Activated CD4-positive, alpha-beta T cell treated with anti-CD3 and anti-CD28 coated beads for 36 hours (primary cell): ENCODE results near the gene CEP55. TPM values are rescaled to one million over a fixed set of nuclear protein-coding genes. Genes with fewer than 3 reads are reported as not detected.
"Not testable (repeated sequence)": the region's sequence is repeated elsewhere in the genome, so short reads cannot be mapped to it uniquely, and the experiment has no call there.

ENCODE experiments used
- ATAC-seq: fragments of 200-7000 bp; cut with Tn5 transposase; one replicate; pipeline ENCODE4 v1.10.0; 2021; ENCODE audit warnings: mild to moderate bottlenecking, moderate library complexity
- CTCF ChIA-PET: fragments of 350-600 bp; sonication (Branson Sonifier 250); formaldehyde crosslinking; loops from one replicate; lab custom pipeline; 2021; ENCODE audit warnings: antibody characterized with exemption; lab: Charles Lee
- POLR2A ChIA-PET: fragments of 350-600 bp; sonication (Branson Sonifier 250); formaldehyde crosslinking; loops from one replicate; lab custom pipeline; 2021; ENCODE audit warnings: antibody characterized with exemption, inconsistent platforms; lab: Charles Lee
- DNase-seq: peaks from one replicate; pipeline ENCODE4 v3.0.0-alpha.2; 2020
- H3K27ac Mint-ChIP-seq: one replicate; pipeline ENCODE4 v1.8.0; 2021; ENCODE audit warnings: mixed read lengths
- H3K27me3 Mint-ChIP-seq: one replicate; pipeline ENCODE4 v1.8.0; 2021; ENCODE audit warnings: mixed read lengths
- H3K36me3 Mint-ChIP-seq: one replicate; pipeline ENCODE4 v1.8.0; 2021; ENCODE audit warnings: low read depth, mixed read lengths
- H3K4me1 Mint-ChIP-seq: one replicate; pipeline ENCODE4 v1.8.0; 2021; ENCODE audit warnings: mixed read lengths
- H3K4me3 Mint-ChIP-seq: one replicate; pipeline ENCODE4 v1.8.0; 2021; ENCODE audit warnings: mild to moderate bottlenecking, moderate library complexity, mixed read lengths
- H3K9me3 Mint-ChIP-seq: one replicate; pipeline ENCODE4 v1.8.0; 2021; ENCODE audit warnings: low read depth, mixed read lengths
- intact Hi-C, 2 experiments: fragments of 100-400 bp; cut with DNase I in 1 of 2; cut with micrococcal nuclease in 1 of 2; formaldehyde crosslinking; loops; one replicate each; pipeline versions ENCODE4 v1.14.2 to v1.15.1; 2022 to 2024; cut with DNase I, micrococcal nuclease
- total RNA-seq, 2 experiments: library from RNA; stranded (reverse); gene quantifications; one replicate each; pipeline ENCODE4 v1.2.3, GENCODE V29; 2021

The CEP55 gene
- total RNA-seq, 2 experiments from 2014 or later: 67.8 to 76.0 TPM

- Mint-ChIP-seq H3K27me3 (no peaks in the 10 kb centered on the region), H3K36me3 (peaks cover 35% of the 10 kb centered on the region), H3K4me3 (no peak overlapping the region), H3K9me3 (no peaks in the 10 kb centered on the region), H3K4me1 (peaks cover 29% of the 10 kb centered on the region), H3K27ac (no peak overlapping the region)
- intact Hi-C loops: loop anchor here (1.0 to 5.0 kb wide), 3 partner anchors 14 to 223 kb away; partner anchors contain the start of genes CEP55 (in 1 of the 2) and MYOF (in 1 of the 2)
- POLR2A ChIA-PET: interaction anchor here (0.9 kb wide), 1 partner anchor 27 kb away, joined by 4 read pairs; no protein-coding TSS in a partner anchor
- ATAC-seq: peak; percentile 42
- DNase-seq: no peak
- CTCF ChIA-PET: interaction anchor here (0.9 to 8.7 kb wide), 9 partner anchors 8 to 707 kb away, joined by 3 to 115 read pairs (median 6); partner anchors contain the start of gene MYOF
These were observed 13.4 kb downstream of the CEP55 start for GRCh38 chr10:93509816-93510215.

GRCh38 chr10:93512565-93512964 lies 16.2 kb downstream of the CEP55 start:
- Mint-ChIP-seq H3K27ac (no peak overlapping the region), H3K27me3 (no peaks in the 10 kb centered on the region), H3K36me3 (peaks cover 42% of the 10 kb centered on the region), H3K4me1 (peaks cover 23% of the 10 kb centered on the region), H3K9me3 (no peaks in the 10 kb centered on the region), H3K4me3 (no peak overlapping the region)
- no peak for ATAC-seq
- DNase-seq: no peak
- ChIA-PET POLR2A (no interaction called here), CTCF (interaction anchor here (0.6 to 8.7 kb wide), 9 partner anchors 9 to 621 kb away, joined by 3 to 115 read pairs (median 5); partner anchors contain the start of genes CEP55 and MYOF)
- intact Hi-C loops: loop anchor here in 1 of 2 experiments (5.0 kb wide), 1 partner anchor 225 kb away; no protein-coding TSS in a partner anchor

- Mint-ChIP-seq H3K27me3 (no peaks in the 10 kb centered on the region), H3K27ac (no peak overlapping the region), H3K4me3 (no peak overlapping the region), H3K36me3 (peaks cover 39% of the 10 kb centered on the region), H3K4me1 (peaks cover 20% of the 10 kb centered on the region), H3K9me3 (no peaks in the 10 kb centered on the region)
- POLR2A ChIA-PET: no interaction called here
- intact Hi-C loops: loop anchor here in 1 of 2 experiments (5.0 kb wide), 1 partner anchor 226 kb away; no protein-coding TSS in a partner anchor
- DNase-seq: no peak
- CTCF ChIA-PET: interaction anchor here (0.6 to 8.7 kb wide), 16 partner anchors 8 to 621 kb away, joined by 3 to 115 read pairs (median 4); partner anchors contain the start of genes CEP55 and MYOF
- ATAC-seq: no peak
These were observed 16.7 kb downstream of the CEP55 start for GRCh38 chr10:93513091-93513490.

- Mint-ChIP-seq H3K36me3 (peaks cover 45% of the 10 kb centered on the region), H3K27ac (no peak overlapping the region), H3K4me1 (peaks cover 11% of the 10 kb centered on the region), H3K9me3 (no peaks in the 10 kb centered on the region), H3K4me3 (no peak overlapping the region), H3K27me3 (no peaks in the 10 kb centered on the region)
- intact Hi-C loops: loop anchor here in 1 of 2 experiments (5.0 kb wide), 1 partner anchor 227 kb away; no protein-coding TSS in a partner anchor
- ATAC-seq (no peak), DNase-seq (no peak)
- ChIA-PET POLR2A (no interaction called here), CTCF (interaction anchor here (0.7 to 8.7 kb wide), 4 partner anchors 13 to 155 kb away, joined by 3 to 115 read pairs (median 38); partner anchors contain the start of gene MYOF)
These were observed 18.1 kb downstream of the CEP55 start for GRCh38 chr10:93514521-93514920.

GRCh38 chr10:93515071-93516005 lies 18.9 kb downstream of the CEP55 start:
- intact Hi-C loops: no loop called here
- Mint-ChIP-seq H3K4me3 (no peak overlapping the region), H3K36me3 (peaks cover 50% of the 10 kb centered on the region), H3K9me3 (no peaks in the 10 kb centered on the region), H3K27me3 (no peaks in the 10 kb centered on the region), H3K4me1 (peaks cover 5% of the 10 kb centered on the region), H3K27ac (no peak overlapping the region)
- POLR2A ChIA-PET: no interaction called here
- CTCF ChIA-PET: interaction anchor here (0.6 to 8.7 kb wide), 4 partner anchors 33 to 428 kb away, joined by 3 to 115 read pairs (median 4); partner anchors contain the start of gene MYOF
- ATAC-seq (no peak), DNase-seq (no peak)

- Mint-ChIP-seq H3K27me3 (no peaks in the 10 kb centered on the region), H3K9me3 (no peaks in the 10 kb centered on the region), H3K27ac (no peak overlapping the region), H3K36me3 (peaks cover 53% of the 10 kb centered on the region), H3K4me1 (peaks cover 3% of the 10 kb centered on the region), H3K4me3 (no peak overlapping the region)
- intact Hi-C loops: no loop called here
- ChIA-PET POLR2A (no interaction called here), CTCF (interaction anchor here (0.6 to 8.7 kb wide), 6 partner anchors 24 to 428 kb away, joined by 3 to 115 read pairs (median 4); partner anchors contain the start of gene MYOF)
- DNase-seq: no peak
- no peak for ATAC-seq
These were observed 19.6 kb downstream of the CEP55 start for GRCh38 chr10:93516006-93516380.

- Mint-ChIP-seq H3K27me3 (no peaks in the 10 kb centered on the region), H3K4me1 (no peaks in the 10 kb centered on the region), H3K27ac (no peak overlapping the region), H3K4me3 (no peak overlapping the region), H3K36me3 (peaks cover 69% of the 10 kb centered on the region), H3K9me3 (no peaks in the 10 kb centered on the region)
- ATAC-seq (no peak), DNase-seq (no peak)
- ChIA-PET CTCF (no interaction called here), POLR2A (no interaction called here)
- intact Hi-C loops: no loop called here
These were observed 22.1 kb downstream of the CEP55 start for GRCh38 chr10:93518531-93518930.

GRCh38 chr10:93535293-93535692 lies 38.9 kb downstream of the CEP55 start:
- peaks cover 12% of the 10 kb centered on the region for H3K27me3 Mint-ChIP-seq
- intact Hi-C loops: no loop called here
- H3K27ac Mint-ChIP-seq: no peak overlapping the region
- DNase-seq: no peak
- H3K9me3 Mint-ChIP-seq: no peaks in the 10 kb centered on the region
- no peaks in the 10 kb centered on the region for H3K4me1 Mint-ChIP-seq
- ChIA-PET CTCF (interaction anchor here (0.6 to 0.7 kb wide), 2 partner anchors 22 to 143 kb away, joined by 3 to 4 read pairs; no protein-coding TSS in a partner anchor), POLR2A (no interaction called here)
- H3K36me3 Mint-ChIP-seq: no peaks in the 10 kb centered on the region
- no peak overlapping the region for H3K4me3 Mint-ChIP-seq
- ATAC-seq: no peak

GRCh38 chr10:93540871-93541270 lies 44.5 kb downstream of the CEP55 start:
- POLR2A ChIA-PET, H3K9me3 Mint-ChIP-seq, H3K27ac Mint-ChIP-seq, H3K4me1 Mint-ChIP-seq, H3K36me3 Mint-ChIP-seq, DNase-seq, intact Hi-C loops, ATAC-seq, H3K4me3 Mint-ChIP-seq, CTCF ChIA-PET: not testable (repeated sequence)
- peaks cover 12% of the 10 kb centered on the region for H3K27me3 Mint-ChIP-seq

- intact Hi-C loops: no loop called here
- H3K4me3 Mint-ChIP-seq: no peak overlapping the region
- no peaks in the 10 kb centered on the region for H3K4me1 Mint-ChIP-seq
- ChIA-PET POLR2A (interaction anchor here (0.6 kb wide), 1 partner anchor 947 kb away, joined by 15 read pairs; no protein-coding TSS in a partner anchor), CTCF (interaction anchor here (1.0 to 1.2 kb wide), 3 partner anchors 8 to 338 kb away, joined by 4 to 6 read pairs (median 4); no protein-coding TSS in a partner anchor)
- peak; percentile 55 for DNase-seq
- H3K27ac Mint-ChIP-seq: no peak overlapping the region
- peaks cover 8% of the 10 kb centered on the region for H3K27me3 Mint-ChIP-seq
- no peaks in the 10 kb centered on the region for H3K36me3 Mint-ChIP-seq
- ATAC-seq: peak; percentile 64
- no peaks in the 10 kb centered on the region for H3K9me3 Mint-ChIP-seq
These were observed 45.3 kb downstream of the CEP55 start for GRCh38 chr10:93541402-93542357.
